Right atrium auricular region (tissue), 2 donors: ENCODE measurements around the gene SLC8A1. TPM values are rescaled to one million over a fixed set of nuclear protein-coding genes. Genes with fewer than 3 reads are reported as not detected.
A peak's percentile ranks its signal among the peaks of the same experiment; 100 is the strongest.

Experiments used
- DNase-seq: peaks from one replicate; pipeline ENCODE4 v3.0.0-alpha.2; 2019; ENCODE audit warnings: low spot score
- H3K27ac ChIP-seq, 2 donors: fragments of 200-600 bp; sonication (generic); 1 replicate in 1 of 2; 2 replicates in 1 of 2; pipeline ENCODE4 v1.5.1; 2016 to 2019
- H3K27me3 ChIP-seq, 2 donors: fragments of 200-600 bp; sonication (generic); one replicate each; pipeline versions ENCODE4 v1.5.1 to v1.6.0; 2017 to 2019
- H3K36me3 ChIP-seq: fragments of 200-600 bp; sonication (generic); one replicate; pipeline ENCODE4 v1.5.1; 2016
- H3K4me1 ChIP-seq, 2 donors: fragments of 200-600 bp; sonication (generic); one replicate each; pipeline versions ENCODE4 v1.5.1 to v1.6.0; 2017 to 2019
- H3K4me3 ChIP-seq, 2 donors: fragments of 200-600 bp; sonication (generic); 1 replicate in 1 of 2; 2 replicates in 1 of 2; pipeline ENCODE4 v1.5.1; 2017 to 2019; ENCODE audit warnings: mild to moderate bottlenecking in 1 of 2, moderate library complexity in 1 of 2
- H3K9me3 ChIP-seq, 2 donors: fragments of 200-600 bp; sonication (generic); one replicate each; pipeline ENCODE4 v1.5.1; 2019
- total RNA-seq, 2 donors: library from RNA; depleted of rRNA; stranded (reverse); fragments of >200 nt; gene quantifications; one replicate each; pipeline ENCODE4 v1.1.0, GENCODE V29; 2016
- TF ChIP-seq, protein P1 (sequence below), 2 donors: fragments of 200-600 bp; sonication (generic); IDR thresholded peaks; one replicate each; pipeline ENCODE4 v1.5.1; 2019; ENCODE audit warnings: antibody characterized with exemption in 2 of 2

The SLC8A1 gene
- total RNA-seq, 2 donors from 2014 or later, result 493 to 738 TPM

DNA sequence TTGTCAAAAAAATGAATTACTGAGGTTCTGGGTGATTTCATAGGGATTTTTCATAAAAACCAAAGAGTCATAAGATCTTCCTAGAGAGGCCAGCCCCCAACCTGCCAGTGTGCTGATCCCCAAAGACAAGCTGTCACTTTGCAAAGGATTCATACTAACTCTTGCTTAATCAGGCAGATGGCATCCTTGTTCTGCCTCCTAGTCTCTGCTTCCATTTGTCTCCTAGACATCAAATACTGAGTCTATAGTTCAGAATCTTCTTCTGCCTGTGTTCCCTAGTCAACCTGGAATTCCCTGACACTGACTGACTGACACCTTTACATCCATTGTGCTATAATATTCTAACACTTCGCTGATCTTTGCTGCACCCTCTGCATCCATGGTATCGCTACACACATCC, 84.9 kb downstream of the SLC8A1 start:
- no peak overlapping the region for H3K27ac ChIP-seq
- H3K4me3 ChIP-seq, result no peak overlapping the region
- no peak for DNase-seq
- H3K4me1 ChIP-seq, result peaks cover 0 to 62% of the 10 kb centered on the region in 2 donors
- TF ChIP-seq, protein P1, sequence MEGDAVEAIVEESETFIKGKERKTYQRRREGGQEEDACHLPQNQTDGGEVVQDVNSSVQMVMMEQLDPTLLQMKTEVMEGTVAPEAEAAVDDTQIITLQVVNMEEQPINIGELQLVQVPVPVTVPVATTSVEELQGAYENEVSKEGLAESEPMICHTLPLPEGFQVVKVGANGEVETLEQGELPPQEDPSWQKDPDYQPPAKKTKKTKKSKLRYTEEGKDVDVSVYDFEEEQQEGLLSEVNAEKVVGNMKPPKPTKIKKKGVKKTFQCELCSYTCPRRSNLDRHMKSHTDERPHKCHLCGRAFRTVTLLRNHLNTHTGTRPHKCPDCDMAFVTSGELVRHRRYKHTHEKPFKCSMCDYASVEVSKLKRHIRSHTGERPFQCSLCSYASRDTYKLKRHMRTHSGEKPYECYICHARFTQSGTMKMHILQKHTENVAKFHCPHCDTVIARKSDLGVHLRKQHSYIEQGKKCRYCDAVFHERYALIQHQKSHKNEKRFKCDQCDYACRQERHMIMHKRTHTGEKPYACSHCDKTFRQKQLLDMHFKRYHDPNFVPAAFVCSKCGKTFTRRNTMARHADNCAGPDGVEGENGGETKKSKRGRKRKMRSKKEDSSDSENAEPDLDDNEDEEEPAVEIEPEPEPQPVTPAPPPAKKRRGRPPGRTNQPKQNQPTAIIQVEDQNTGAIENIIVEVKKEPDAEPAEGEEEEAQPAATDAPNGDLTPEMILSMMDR (IDR thresholded peaks at IDR 0.05), result no peak
- H3K27me3 ChIP-seq, result no peaks in the 10 kb centered on the region
- H3K9me3 ChIP-seq, result no peaks in the 10 kb centered on the region
- H3K36me3 ChIP-seq, result no peaks in the 10 kb centered on the region

DNA sequence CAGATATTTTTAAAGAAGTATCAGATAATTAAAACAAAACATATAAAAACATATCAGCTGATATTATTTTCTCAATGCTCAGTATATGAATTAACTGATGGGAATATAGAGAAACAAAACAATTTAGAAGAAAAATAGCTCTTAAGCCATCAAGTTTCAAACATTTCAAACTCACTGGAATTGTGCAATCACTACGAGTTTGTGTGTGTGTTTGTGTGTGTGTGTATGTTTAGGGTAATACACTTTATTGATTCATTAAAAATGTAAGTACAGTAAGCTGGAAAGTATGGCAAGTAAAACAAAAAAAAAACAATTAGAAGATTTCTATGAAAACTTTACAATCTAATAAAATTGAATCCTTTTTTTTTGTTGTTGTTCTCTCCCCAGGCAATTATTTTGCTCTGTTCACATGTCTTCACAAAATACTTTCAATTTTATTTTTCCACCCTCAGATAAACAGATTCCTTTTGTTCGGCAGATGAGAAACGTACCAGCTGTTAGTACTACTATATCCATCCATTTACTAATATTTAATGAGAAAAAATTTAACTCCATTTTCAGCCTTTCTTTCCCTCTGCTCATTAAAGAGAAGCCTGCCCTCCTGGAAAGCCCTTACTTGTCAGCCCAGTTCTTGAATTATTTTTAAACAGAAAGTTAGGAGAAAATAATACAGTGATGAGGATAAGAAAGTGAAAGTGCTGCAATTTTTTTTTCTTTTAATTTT, 87.6 kb downstream of the SLC8A1 start:
- Histone ChIP-seq H3K9me3 (no peaks in the 10 kb centered on the region), H3K36me3 (no peaks in the 10 kb centered on the region), H3K27me3 (no peaks in the 10 kb centered on the region), H3K27ac (peak overlapping the region; percentile 9 to 42), H3K4me1 (peaks cover 0 to 45% of the 10 kb centered on the region in 2 donors), H3K4me3 (peak overlapping the region; percentile 0 to 25)
- TF ChIP-seq, protein P1 (IDR thresholded peaks at IDR 0.05), result no peak
- DNase-seq, result no peak

DNA sequence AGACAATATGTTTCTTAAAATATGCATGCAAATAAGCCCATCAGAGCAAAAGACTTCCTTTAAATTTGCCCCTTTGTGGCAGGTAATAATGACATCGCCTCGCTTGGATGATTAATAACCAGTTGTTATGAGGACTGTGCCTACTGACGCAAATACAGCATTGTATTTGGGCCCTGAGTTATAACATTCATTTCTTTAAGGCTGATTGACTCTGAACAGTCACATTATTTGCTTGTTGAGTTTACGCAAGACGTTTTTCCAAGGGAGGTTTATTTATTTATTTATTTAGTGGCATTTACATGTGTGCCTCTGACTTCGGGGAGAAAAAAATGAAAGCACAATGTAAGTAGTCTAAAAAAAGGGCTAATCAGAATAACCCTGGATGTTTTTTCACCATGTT, 88.3 kb downstream of the SLC8A1 start:
- peaks cover 0 to 44% of the 10 kb centered on the region in 2 donors for H3K4me1 ChIP-seq
- TF ChIP-seq, protein P1 (IDR thresholded peaks at IDR 0.05), result no peak
- H3K27ac ChIP-seq, result peak overlapping the region; percentile 9 to 42

DNA sequence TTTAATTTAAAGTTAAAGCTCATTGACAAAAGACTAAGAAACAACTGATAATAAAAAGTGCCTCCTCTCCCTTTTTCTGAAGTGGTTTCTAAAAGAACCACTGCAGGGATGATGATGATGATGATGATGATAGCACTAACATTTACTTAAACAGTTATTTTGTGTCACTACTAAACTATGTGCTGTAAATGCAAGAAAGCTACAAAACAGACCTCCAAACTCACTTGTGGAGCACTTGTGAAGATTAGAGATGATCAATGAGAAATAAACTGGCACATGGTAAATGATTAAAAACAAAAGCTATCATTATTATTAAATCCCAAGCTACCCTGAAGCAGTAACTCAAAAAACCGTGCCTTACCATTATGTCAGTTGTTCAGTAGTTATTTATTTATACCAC, 88.7 kb downstream of the SLC8A1 start:
- Histone ChIP-seq H3K4me1 (peaks cover 0 to 44% of the 10 kb centered on the region in 2 donors), H3K4me3 (peak overlapping the region in 1 of 2 donors; percentile 6), H3K36me3 (no peaks in the 10 kb centered on the region), H3K9me3 (no peaks in the 10 kb centered on the region), H3K27me3 (no peaks in the 10 kb centered on the region), H3K27ac (peak overlapping the region; percentile 9 to 42)
- TF ChIP-seq, protein P1 (IDR thresholded peaks at IDR 0.05), result no peak
- no peak for DNase-seq

More for the DNA sequence above, 88.3 kb downstream of the SLC8A1 start:
- DNase-seq, result no peak
- Histone ChIP-seq H3K27me3 (no peaks in the 10 kb centered on the region), H3K9me3 (no peaks in the 10 kb centered on the region), H3K36me3 (no peaks in the 10 kb centered on the region), H3K4me3 (peak overlapping the region; percentile 0 to 6)

DNA sequence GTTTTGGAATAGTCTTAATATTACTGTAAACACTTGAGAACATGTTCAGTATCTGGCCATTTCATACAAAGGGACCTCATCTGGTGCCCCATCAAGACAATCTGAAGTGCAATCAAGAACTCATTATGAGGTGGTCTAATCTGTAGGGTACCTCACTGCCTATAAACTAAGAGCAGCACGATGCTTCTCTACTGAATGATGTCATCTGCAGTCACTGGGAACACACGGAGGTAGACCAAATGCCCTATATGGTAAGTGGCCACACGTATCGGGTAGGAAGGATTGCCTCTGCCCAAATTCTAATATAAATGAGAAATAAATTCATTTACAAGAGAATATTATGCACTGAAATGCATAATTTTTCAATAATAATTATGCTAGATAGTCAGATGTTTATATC, 90.4 kb downstream of the SLC8A1 start:
- Histone ChIP-seq H3K4me3 (no peak overlapping the region), H3K27ac (peak overlapping the region in 1 of 2 donors; percentile 17), H3K4me1 (peaks cover 0 to 42% of the 10 kb centered on the region in 2 donors), H3K36me3 (no peaks in the 10 kb centered on the region), H3K9me3 (no peaks in the 10 kb centered on the region), H3K27me3 (no peaks in the 10 kb centered on the region)
- DNase-seq, result no peak
- TF ChIP-seq, protein P1 (IDR thresholded peaks at IDR 0.05), result no peak
